Smooth muscle cell of the brain vasculature (primary cell): ENCODE measurements around the gene TMOD3.
A peak's percentile ranks its signal among the peaks of the same experiment; 100 is the strongest.

Experiments
- DNase-seq: peaks from one replicate; pipeline ENCODE4 v3.0.0-alpha.2; 2012; ENCODE audit warnings: low read depth, low spot score

The TMOD3 gene

GRCh38 chr15:51828621-51829375 lies 655 bp upstream of the TMOD3 start:
- no peak for DNase-seq

- peak; percentile 84 for DNase-seq
Observed at GRCh38 chr15:51830276-51830806, 888 bp downstream of the TMOD3 start.

DNA sequence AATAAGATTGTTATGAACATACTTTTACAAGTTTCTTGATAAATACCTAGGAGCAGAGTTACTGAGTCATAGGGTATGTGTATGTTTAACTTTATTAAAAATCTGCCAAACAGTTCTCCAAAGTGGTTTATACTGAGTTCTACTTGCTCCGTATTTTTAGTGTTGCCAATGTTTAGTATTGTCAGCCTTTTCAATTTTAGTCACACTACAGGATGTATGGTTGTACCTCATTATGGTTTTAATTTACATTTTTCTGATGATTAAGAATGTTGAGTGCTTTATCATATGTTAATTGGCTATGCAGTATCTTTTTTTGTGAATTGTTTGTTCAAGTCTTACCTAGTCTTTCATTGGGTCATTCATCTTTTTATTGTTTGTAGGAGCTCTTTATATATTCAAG lies 4.3 kb downstream of the TMOD3 start:
- no peak for DNase-seq

DNA sequence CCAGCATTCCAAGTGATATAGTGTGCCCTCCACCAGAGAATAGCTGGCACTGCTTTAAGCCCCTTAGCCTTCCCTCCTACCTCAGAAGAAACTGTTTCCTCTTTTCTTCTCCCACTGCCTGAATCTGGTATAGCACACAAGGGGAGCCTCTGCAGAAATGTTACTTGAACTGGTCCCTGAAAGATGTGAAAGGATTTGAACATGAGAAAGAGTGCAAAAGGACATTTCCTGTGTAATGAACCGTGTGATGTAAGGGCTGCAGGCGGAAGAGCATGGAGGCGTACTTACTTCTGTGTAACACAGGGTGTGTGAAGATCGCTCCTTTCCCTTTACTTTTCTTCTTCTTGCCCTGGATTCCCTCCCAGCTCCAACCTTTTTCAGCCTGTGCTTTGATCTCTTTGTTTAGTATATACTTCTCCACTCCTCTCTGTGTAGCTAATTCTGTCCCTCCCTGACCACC lies 8.4 kb downstream of the TMOD3 start:
- DNase-seq, result no peak

DNA sequence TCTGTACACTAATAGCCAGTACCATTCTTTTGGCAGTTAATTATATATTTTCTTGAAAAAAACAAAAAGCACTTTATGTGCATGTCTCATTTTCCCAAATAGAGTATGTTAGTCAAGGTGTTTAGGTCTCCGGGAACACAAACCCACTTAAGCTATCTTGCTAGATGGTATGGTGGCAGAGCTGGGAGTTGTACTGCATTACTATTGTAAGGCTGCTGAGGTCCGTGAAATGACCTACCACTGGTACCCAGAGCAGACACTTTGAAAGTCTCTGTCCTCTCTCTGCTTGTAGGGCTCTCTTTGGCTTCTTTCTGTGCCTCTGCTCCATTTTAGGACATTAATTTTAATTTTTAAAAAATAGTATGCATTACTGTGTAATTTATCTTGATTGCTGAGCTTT lies 8.8 kb downstream of the TMOD3 start:
- no peak for DNase-seq

DNA sequence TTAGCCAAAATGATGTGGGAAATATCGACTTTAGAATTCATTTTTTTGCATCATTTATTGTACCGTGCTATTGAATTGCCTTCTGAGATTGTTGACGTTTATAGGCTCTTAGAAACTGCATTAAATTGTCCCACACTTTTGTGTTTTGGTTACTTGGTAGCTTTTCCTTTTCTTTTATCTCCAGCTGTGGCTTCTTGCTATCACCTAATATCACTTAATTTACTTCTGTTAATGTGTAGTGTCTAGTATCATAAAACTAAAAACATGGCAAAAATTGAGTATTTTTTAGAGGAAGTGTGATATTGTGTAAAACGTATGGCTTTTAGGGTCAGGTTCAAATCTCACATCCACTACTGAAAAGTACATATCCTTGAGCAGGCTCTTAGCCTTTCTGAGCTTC lies 11.2 kb downstream of the TMOD3 start:
- no peak for DNase-seq

DNA sequence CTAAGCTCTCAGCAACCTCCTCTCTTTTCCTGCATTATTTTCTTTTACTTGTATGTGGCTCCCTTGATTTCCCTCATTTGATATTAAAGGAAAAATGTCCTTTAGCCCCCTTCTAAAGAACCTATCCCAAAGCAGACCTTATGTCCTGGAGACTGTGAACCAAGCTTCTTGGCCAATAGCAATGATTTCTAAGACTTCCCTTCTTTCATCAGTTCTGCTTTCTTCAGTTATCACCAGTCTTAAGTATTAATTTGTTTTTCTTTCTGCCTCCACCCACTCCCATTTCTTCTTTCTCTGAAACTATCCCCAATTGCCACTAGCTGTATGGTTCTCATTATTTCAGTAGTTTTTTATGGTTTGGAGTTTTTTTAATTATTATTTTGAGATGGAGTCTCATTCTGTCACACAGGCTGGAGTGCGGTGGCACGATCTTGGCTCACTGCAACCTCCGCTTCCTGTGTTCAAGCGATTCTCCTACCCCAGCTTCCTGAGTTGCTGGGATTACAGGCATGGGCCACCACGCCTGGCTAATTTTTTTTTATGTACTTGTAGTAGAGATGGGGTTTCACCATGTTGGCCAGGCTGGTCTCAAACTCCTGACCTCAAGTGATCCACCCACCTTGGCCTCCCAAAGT lies 12.1 kb downstream of the TMOD3 start:
- DNase-seq, result no peak

- DNase-seq, result no peak
Observed at GRCh38 chr15:51842265-51842664, 12.8 kb downstream of the TMOD3 start.

DNA sequence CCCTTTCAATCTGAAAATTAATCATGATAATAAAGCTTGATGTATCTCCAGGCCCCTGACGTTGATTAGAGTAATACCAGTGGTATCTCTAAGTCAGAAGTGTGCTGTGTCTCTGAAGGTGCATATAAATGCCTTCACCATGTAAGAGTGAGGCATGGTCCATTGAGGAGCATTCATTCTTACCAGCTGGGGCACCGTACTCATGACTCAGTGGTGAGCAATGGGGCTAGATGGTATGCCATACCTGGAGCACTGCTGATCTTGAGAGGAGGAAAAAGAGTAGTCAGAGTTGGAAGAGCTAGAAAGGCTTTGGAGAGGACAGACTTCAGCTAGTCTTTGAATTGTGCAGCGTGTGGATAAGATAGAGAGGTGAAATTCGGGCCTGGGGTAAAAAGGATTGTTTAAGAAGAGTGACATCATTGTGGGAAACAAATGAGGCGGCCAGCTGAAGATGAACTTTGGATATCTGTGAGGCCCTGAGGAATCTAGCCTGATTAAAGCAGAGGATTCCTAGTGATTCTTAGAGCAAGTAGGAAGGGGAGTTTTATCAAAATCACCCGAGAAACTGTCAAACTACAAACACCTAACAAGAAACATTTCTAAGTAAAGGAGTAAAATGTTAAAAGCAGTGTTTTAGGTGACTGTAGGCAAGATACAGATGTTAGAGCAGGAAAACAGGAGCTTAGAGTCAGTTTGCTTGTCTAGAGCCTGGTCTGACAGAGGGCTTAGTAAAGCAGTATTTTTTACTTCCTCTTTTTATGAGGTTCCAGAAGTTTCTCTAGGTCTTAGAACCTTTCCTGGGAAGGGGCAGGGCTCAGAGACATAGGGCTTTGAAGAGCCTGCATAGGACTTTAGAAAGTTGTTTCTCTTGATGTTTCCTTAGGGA lies 13.6 kb downstream of the TMOD3 start:
- no peak for DNase-seq

DNA sequence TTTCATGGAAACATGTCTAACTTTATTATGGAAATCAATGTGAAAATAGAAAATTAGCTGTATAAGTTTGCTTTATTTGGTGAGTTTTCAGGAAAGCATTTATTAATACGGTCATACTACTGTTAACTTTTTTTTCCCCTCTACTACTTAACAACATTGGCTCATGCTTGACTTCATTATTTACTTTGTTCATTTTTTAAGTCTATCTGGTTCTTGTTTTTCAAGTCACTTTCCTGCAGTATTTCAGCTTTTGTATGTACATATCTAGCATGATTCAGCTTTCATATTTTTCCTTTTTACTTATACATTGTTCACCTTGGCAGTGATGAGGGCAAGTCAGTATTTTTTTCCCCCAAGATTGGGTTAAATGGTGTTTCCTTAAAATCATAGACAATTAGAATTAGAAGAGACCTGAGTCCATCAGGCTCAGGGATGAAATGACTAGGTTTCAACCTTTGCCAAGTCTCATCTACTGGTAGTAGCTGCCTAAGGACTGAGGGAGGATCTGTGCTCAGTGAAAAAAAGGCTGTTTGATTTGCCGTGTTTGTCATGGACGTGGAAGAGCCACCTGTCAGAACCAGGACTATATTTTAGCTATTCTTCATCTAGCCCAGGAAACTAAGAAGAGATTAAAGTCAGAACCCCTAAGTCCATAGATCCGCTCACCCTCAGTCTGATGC lies 15.4 kb downstream of the TMOD3 start:
- no peak for DNase-seq

DNA sequence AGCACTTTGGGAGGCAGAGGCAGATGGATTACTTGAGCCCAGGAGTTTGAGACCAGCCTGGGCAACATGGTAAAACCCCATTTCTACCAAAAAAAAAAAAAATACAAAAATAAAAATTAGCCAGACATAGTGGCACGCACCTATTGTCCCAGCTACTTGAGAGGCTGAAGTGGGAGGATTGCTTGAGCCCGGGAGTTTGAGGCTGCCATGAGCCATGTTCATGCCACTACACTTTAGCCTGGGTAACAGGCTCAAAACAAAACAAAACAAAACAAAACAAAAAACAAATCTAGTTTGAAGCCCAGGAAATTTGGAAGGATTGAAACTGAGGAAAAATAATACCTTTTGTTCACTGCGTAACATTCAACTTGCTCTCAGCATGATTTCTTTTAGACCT lies 16.6 kb downstream of the TMOD3 start:
- DNase-seq, result no peak

GRCh38 chr15:51846463-51847230 lies 17.2 kb downstream of the TMOD3 start:
- DNase-seq, result no peak

- DNase-seq, result no peak
Observed at GRCh38 chr15:51848811-51849210, 19.4 kb downstream of the TMOD3 start.

DNA sequence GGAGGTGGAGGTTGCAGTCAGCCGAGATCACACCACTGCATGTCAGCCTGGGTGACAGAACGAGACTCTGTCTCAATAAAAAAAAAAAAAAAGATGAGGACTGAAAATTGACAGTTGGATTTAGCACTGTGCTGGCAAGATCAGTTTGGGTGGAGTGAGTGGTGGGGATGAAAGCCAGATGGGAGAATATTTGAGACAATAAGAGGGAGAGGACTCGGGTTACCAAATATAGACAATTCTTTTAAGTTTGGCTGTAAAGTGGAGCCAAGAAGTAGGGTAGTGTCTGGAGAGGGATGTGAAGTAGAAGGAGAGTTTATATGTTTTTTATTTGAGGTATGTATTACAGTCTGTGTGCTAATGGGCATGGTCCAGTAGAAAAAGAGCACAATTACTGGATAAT lies 20.4 kb downstream of the TMOD3 start:
- no peak for DNase-seq

DNA sequence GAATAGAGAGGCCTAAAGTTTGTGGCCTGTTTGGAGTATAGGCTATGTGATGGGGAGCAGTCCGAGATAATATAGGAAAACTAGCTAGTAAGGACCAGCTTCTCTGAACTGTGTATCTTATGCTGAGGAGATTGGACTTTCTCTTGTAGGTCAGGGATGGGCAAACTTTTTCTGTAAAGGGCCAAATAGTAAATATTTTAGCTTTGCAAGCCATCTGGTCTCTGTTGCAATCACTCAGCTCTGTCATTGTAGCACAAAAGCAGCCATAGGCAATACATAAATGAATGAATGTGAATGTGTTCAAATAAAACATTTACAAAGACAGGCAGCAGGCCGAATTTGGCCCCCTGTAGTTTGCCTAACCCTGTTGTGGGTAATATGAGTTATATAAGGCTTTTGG lies 24.5 kb downstream of the TMOD3 start:
- DNase-seq, result no peak

- peak; percentile 35 for DNase-seq
Observed at GRCh38 chr15:51855612-51856011, 26.2 kb downstream of the TMOD3 start.

DNA sequence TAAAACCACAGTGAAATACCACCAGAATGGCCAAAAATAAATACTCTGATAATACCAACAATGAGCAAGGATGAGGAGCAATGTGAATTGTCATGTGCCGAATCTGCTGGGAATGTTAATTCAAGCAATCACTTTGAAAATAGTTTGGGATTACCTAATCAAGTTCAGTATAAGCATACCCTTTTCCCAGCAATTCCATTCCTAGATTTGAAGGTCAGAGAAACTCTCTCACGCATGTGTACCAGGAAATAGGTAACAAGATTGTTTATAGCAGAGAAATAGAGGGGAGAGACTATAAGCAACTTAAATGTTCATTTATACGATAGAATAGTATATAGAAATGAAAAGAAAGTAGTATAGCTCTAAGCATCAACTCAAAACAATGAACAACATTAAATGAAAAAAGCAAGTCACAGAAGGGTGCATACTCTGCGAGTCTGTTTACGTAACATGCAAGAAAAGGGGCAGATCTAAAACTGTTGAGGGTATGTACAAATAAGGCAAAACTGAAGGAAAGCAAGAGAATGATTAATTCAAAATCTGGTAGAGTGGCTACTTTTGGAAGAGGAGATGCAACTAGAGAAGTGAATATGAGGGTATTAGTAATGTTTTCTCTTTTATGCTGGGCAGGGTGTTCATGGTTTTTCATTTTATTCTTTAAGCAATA lies 27.4 kb downstream of the TMOD3 start:
- DNase-seq, result no peak

- DNase-seq, result no peak
Observed at GRCh38 chr15:51861557-51862359, 32.3 kb downstream of the TMOD3 start.

- DNase-seq, result no peak
Observed at GRCh38 chr15:51863131-51863530, 33.7 kb downstream of the TMOD3 start.
